OCI-LY3 (cell line): ENCODE measurements around the gene CDC5L.
"Not testable (repeated sequence)": the region's sequence is repeated elsewhere in the genome, so short reads cannot be mapped to it uniquely, and the experiment has no call there.

ENCODE experiments used
- H2AFZ ChIP-seq: fragments of 200-600, 300-600 bp; shearing (Covaris generic); 2 replicates; pipeline ENCODE4 v1.6.0; 2014; ENCODE audit warnings: antibody characterized with exemption, low read depth, low read length
- H3K27ac ChIP-seq: fragments of 200-600, 300-600 bp; sonication (generic); 2 replicates; pipeline ENCODE4 v1.5.1; 2014; ENCODE audit warnings: mild to moderate bottlenecking, low read length, moderate library complexity, mixed read lengths
- H3K27me3 ChIP-seq: fragments of 200-600, 300-600 bp; sonication (generic); 2 replicates; pipeline ENCODE4 v1.6.1; 2014; ENCODE audit warnings: low read depth, low read length, mixed read lengths
- H3K36me3 ChIP-seq: fragments of 200-600, 300-600 bp; sonication (generic); replicated peaks from 2 replicates; pipeline ENCODE3; 2014; ENCODE audit warnings: low read depth, low read length, mixed read lengths
- H3K4me1 ChIP-seq: fragments of 300-600, 200-600 bp; sonication (generic); 2 replicates; pipeline ENCODE4 v1.6.1; 2014; ENCODE audit warnings: low read length, mixed read lengths
- H3K4me2 ChIP-seq: fragments of 200-600, 300-600 bp; sonication (generic); 2 replicates; pipeline ENCODE4 v1.6.1; 2014; ENCODE audit warnings: low read length, mixed read lengths
- H3K4me3 ChIP-seq: fragments of 300-600, 200-600 bp; sonication (generic); 2 replicates; pipeline ENCODE4 v1.5.1; 2014; ENCODE audit warnings: antibody characterized with exemption, mild to moderate bottlenecking, low read length, moderate library complexity
- H3K79me2 ChIP-seq: fragments of 300-600, 200-600 bp; shearing (Covaris generic); 2 replicates; pipeline ENCODE4 v1.6.1; 2014; ENCODE audit warnings: mild to moderate bottlenecking, low read length, mixed read lengths
- H3K9ac ChIP-seq: fragments of 300-600, 200-600 bp; shearing (Covaris generic); 2 replicates; pipeline ENCODE4 v1.6.0; 2014; ENCODE audit warnings: mild to moderate bottlenecking, low read length, moderate library complexity
- H3K9me3 ChIP-seq: fragments of 200-600, 300-600 bp; shearing (Covaris generic); 2 replicates; pipeline ENCODE4 v1.6.1; 2014; ENCODE audit warnings: low read length, mixed read lengths; ENCODE audit not compliant: insufficient read depth
- H4K20me1 ChIP-seq: fragments of 200-600, 300-600 bp; sonication (generic); 2 replicates; pipeline ENCODE4 v1.6.1; 2016; ENCODE audit warnings: low read length, mixed read lengths; ENCODE audit not compliant: insufficient read depth
- EZH2phosphoT487 ChIP-seq: fragments of 200-600 bp; shearing (Covaris generic); IDR thresholded peaks from 2 replicates; pipeline ENCODE4 v1.6.1; 2018; ENCODE audit warnings: antibody characterized with exemption, mixed run types, low read depth
- TF ChIP-seq, protein P1 (sequence below): fragments of 200-600, 300-600 bp; sonication (generic); IDR thresholded peaks from 2 replicates; pipeline ENCODE4 v1.5.1; 2014; ENCODE audit warnings: antibody characterized with exemption, low read length, low read depth

CDC5L gene

GRCh38 chr6:44339763-44340625 lies 47.5 kb upstream of the CDC5L start:
- H4K20me1 ChIP-seq = no peaks in the 10 kb centered on the region
- H3K4me1 ChIP-seq = peaks cover 7% of the 10 kb centered on the region; the same call in 1 of the 2 replicates
- H3K79me2 ChIP-seq = no peaks in the 10 kb centered on the region
- no peaks in the 10 kb centered on the region for H3K36me3 ChIP-seq
- H3K9me3 ChIP-seq = no peaks in the 10 kb centered on the region
- H3K4me3 ChIP-seq = no peak overlapping the region
- H3K9ac ChIP-seq = no peak overlapping the region
- H3K27ac ChIP-seq = no peak overlapping the region
- no peak overlapping the region for H2AFZ ChIP-seq
- no peak overlapping the region for H3K4me2 ChIP-seq
- TF ChIP-seq, protein P1, sequence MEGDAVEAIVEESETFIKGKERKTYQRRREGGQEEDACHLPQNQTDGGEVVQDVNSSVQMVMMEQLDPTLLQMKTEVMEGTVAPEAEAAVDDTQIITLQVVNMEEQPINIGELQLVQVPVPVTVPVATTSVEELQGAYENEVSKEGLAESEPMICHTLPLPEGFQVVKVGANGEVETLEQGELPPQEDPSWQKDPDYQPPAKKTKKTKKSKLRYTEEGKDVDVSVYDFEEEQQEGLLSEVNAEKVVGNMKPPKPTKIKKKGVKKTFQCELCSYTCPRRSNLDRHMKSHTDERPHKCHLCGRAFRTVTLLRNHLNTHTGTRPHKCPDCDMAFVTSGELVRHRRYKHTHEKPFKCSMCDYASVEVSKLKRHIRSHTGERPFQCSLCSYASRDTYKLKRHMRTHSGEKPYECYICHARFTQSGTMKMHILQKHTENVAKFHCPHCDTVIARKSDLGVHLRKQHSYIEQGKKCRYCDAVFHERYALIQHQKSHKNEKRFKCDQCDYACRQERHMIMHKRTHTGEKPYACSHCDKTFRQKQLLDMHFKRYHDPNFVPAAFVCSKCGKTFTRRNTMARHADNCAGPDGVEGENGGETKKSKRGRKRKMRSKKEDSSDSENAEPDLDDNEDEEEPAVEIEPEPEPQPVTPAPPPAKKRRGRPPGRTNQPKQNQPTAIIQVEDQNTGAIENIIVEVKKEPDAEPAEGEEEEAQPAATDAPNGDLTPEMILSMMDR = no peak
- TF ChIP-seq EZH2phosphoT487 = no peak
- peaks cover 23% of the 10 kb centered on the region for H3K27me3 ChIP-seq

DNA sequence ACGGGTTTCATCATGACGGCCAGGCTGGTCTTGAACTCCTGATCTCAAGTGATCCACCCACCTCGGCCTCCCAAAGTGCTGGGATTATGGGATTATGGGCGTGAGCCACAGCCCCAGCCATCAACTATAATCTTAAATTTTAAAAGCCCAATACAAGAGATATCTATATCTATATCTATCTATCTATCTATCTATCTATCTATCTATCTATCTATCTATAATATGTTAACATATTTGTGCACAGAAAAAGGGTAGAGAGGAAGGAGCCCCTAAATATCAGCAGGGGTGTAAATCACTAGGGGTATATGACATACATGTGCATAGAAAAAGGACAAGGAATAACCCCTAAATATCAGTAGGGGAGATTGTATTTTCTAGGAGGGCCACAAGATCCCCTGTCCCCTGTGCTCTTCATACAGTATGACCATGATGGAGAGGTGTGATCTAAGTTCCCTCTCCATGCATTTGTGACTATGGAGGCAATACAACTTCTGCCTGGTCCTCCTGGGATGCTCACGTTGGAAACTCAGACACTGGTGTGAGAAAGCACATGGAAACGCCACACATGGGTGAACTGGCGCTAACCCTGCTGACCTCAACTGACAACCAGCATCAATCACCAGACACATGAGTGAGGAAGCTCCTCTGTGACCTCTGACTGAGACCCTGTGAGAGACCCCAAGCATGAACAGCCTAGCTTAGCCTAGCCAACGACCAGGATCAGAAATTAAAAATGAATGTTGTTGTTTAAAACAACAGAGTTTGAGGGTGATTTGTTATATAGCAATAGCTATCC lies 46.2 kb upstream of the CDC5L start:
- Histone ChIP-seq H3K9me3 (no peaks in the 10 kb centered on the region), H3K4me1 (peaks cover 7% of the 10 kb centered on the region; the same call in 1 of the 2 replicates), H3K4me2 (no peak overlapping the region), H3K36me3 (no peaks in the 10 kb centered on the region), H3K9ac (no peak overlapping the region), H3K27me3 (peaks cover 36% of the 10 kb centered on the region), H4K20me1 (no peaks in the 10 kb centered on the region), H3K79me2 (no peaks in the 10 kb centered on the region), H3K4me3 (no peak overlapping the region), H2AFZ (no peak overlapping the region), H3K27ac (no peak overlapping the region)
- TF ChIP-seq, protein P1 = no peak
- TF ChIP-seq EZH2phosphoT487 = no peak

GRCh38 chr6:44342052-44342451 lies 45.5 kb upstream of the CDC5L start:
- peaks cover 37% of the 10 kb centered on the region for H3K27me3 ChIP-seq
- H3K9ac ChIP-seq = no peak overlapping the region
- H3K4me3 ChIP-seq = no peak overlapping the region
- peaks cover 7% of the 10 kb centered on the region; the same call in 1 of the 2 replicates for H3K4me1 ChIP-seq
- TF ChIP-seq, protein P1 = no peak
- no peak for TF ChIP-seq EZH2phosphoT487
- H3K9me3 ChIP-seq = no peaks in the 10 kb centered on the region
- no peaks in the 10 kb centered on the region for H4K20me1 ChIP-seq
- H3K27ac ChIP-seq = no peak overlapping the region
- H3K4me2 ChIP-seq = no peak overlapping the region
- H2AFZ ChIP-seq = no peak overlapping the region
- no peaks in the 10 kb centered on the region for H3K36me3 ChIP-seq
- no peaks in the 10 kb centered on the region for H3K79me2 ChIP-seq

- no peak within 1 kb of the TSS for H3K9ac ChIP-seq
- peaks cover 37% of the 10 kb centered on the region for H3K27me3 ChIP-seq
- no peak within 1 kb of the TSS for H3K27ac ChIP-seq
- H2AFZ ChIP-seq = peak within 1 kb of the TSS; percentile 80; the same call in 1 of the 2 replicates
- H3K36me3 ChIP-seq = no peaks in the 10 kb centered on the region
- TF ChIP-seq, protein P1 = no peak
- no peak for TF ChIP-seq EZH2phosphoT487
- H3K4me3 ChIP-seq = 0 out of 2 replicates have a peak within 1 kb of the TSS, but pooled peaks have one; percentile 21
- no peaks in the 10 kb centered on the region for H4K20me1 ChIP-seq
- H3K4me2 ChIP-seq = peak within 1 kb of the TSS; percentile 22
- H3K9me3 ChIP-seq = no peaks in the 10 kb centered on the region
- no peaks in the 10 kb centered on the region for H3K79me2 ChIP-seq
- H3K4me1 ChIP-seq = peaks cover 7% of the 10 kb centered on the region; the same call in 1 of the 2 replicates
Observed at GRCh38 chr6:44342489-44342888, 45.0 kb upstream of the CDC5L start, which contains the start of gene SPATS1. SPATS1 (plus strand) TSS chr6:44342650; CDS start chr6:44343096, 446 bp downstream.

DNA sequence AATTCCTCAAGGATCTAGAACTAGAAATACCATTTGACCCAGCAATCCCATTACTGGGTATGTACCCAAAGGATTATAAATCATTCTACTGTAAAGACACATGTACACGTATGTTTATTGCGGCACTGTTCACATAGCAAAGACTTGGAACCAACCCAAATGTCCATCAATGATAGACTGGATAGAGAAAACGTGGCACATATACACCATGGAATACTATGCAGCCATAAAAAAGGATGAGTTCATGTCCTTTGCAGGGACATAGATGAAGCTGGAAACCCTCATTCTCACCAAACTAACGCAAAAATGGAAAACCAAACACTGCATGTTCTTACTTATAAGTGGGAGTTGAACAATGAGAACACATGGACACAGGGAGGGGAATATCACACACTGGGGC lies 40.7 kb upstream of the CDC5L start:
- not testable (repeated sequence) for H3K79me2 ChIP-seq, H2AFZ ChIP-seq, H3K4me3 ChIP-seq, H3K9ac ChIP-seq, H4K20me1 ChIP-seq, H3K9me3 ChIP-seq, H3K4me2 ChIP-seq, H3K4me1 ChIP-seq, H3K36me3 ChIP-seq, H3K27ac ChIP-seq
- H3K27me3 ChIP-seq = peaks cover 33% of the 10 kb centered on the region
